Activated CD4-positive, alpha-beta T cell treated with anti-CD3 and anti-CD28 coated beads, Interleukin-2, amount 50 U/mL, for 48 hours (primary cell): Measurements from ENCODE around the gene USP2.

Experiments
- DNase-seq, 2 experiments: peaks; one replicate each; pipeline ENCODE4 v3.0.0-alpha.2; 2020

USP2 gene

GRCh38 chr11:119381181-119381988 is at the start of gene USP2:
Gene USP2, minus strand, starts transcription at chr11:119381690. Its CDS starts 8,210 bp downstream, at chr11:119373480.
- DNase-seq, result peak; percentile 95 to 97

- peak in 1 of 2 experiments; percentile 9 for DNase-seq
Measured at GRCh38 chr11:119427279-119427678, 45.8 kb upstream of the USP2 start.

- DNase-seq, result peak; percentile 7 to 9
Measured at GRCh38 chr11:119426142-119426541, 44.7 kb upstream of the USP2 start.

- DNase-seq, result no peak
Measured at GRCh38 chr11:119424775-119425174, 43.3 kb upstream of the USP2 start.

- no peak for DNase-seq
Measured at GRCh38 chr11:119424276-119424675, 42.8 kb upstream of the USP2 start.

GRCh38 chr11:119423509-119424254 is 42.2 kb upstream of the USP2 start:
- no peak for DNase-seq

- DNase-seq, result no peak
Measured at GRCh38 chr11:119422809-119423508, 41.5 kb upstream of the USP2 start, which contains the start of gene THY1. Gene THY1, minus strand, starts transcription at chr11:119423172. Its CDS starts 2,267 bp downstream, at chr11:119420905.

- peak; percentile 8 to 14 for DNase-seq
Measured at GRCh38 chr11:119421941-119422808, 40.7 kb upstream of the USP2 start.

- DNase-seq, result no peak
Measured at GRCh38 chr11:119421351-119421750, 39.9 kb upstream of the USP2 start.

GRCh38 chr11:119420631-119421030 is 39.1 kb upstream of the USP2 start:
- no peak for DNase-seq

GRCh38 chr11:119419834-119420492 is 38.5 kb upstream of the USP2 start:
- DNase-seq, result no peak

GRCh38 chr11:119419246-119419645 is 37.8 kb upstream of the USP2 start:
- no peak for DNase-seq

- DNase-seq, result no peak
Measured at GRCh38 chr11:119418759-119419158, 37.3 kb upstream of the USP2 start.

GRCh38 chr11:119417726-119418540 is 36.4 kb upstream of the USP2 start:
- no peak for DNase-seq

- no peak for DNase-seq
Measured at GRCh38 chr11:119416606-119417580, 35.4 kb upstream of the USP2 start.

GRCh38 chr11:119415966-119416365 is 34.5 kb upstream of the USP2 start:
- DNase-seq, result no peak

GRCh38 chr11:119415517-119415916 is 34.0 kb upstream of the USP2 start:
- DNase-seq, result no peak

GRCh38 chr11:119414734-119415133 is 33.2 kb upstream of the USP2 start:
- DNase-seq, result no peak

GRCh38 chr11:119414321-119414720 is 32.8 kb upstream of the USP2 start:
- DNase-seq, result no peak

- DNase-seq, result no peak
Measured at GRCh38 chr11:119412072-119412471, 30.6 kb upstream of the USP2 start.
